HepG2 (cell line): ENCODE results near the gene HSPA1B. TPM values are rescaled to one million over a fixed set of nuclear protein-coding genes. Genes with fewer than 3 reads are reported as not detected.
A peak's percentile ranks its signal among the peaks of the same experiment; 100 is the strongest.

Source experiments
- ATAC-seq: fragments of 200-7000 bp; cut with Tn5 transposase; 3 replicates; pipeline ENCODE4 v1.9.1; 2020; ENCODE audit warnings: mild to moderate bottlenecking, moderate library complexity
- BruUV-seq: library from RNA; stranded (reverse); fragments of 400-500 nt; replicated peaks from 2 replicates; lab custom pipeline; 2021; lab: Mats Ljungman, UMichigan
- CTCF ChIA-PET: fragments of 300-600 bp; formaldehyde crosslinking; extraction: SDS; loops from one replicate; lab custom pipeline; 2021; ENCODE audit warnings: low total read pairs, inconsistent platforms, low intra/inter-chr PET ratio; lab: Yijun Ruan, JAX
- POLR2A ChIA-PET: fragments of 350-600 bp; sonication (Branson Sonifier 250); formaldehyde crosslinking; loops from one replicate; lab custom pipeline; 2020; ENCODE audit warnings: antibody characterized with exemption, inconsistent platforms; lab: Yijun Ruan, JAX
- DNase-seq: peaks from one replicate; pipeline ENCODE4 v3.0.0-alpha.2; 2015; ENCODE audit warnings: low spot score
- FAIRE-seq: peaks from 3 replicates; lab custom pipeline; 2011; peaks lifted over from hg19 to GRCh38; lab: Jason Lieb, UNC
- H2AFZ ChIP-seq: one replicate; pipeline ENCODE4 v1.6.1; 2011; ENCODE audit warnings: low read length, inconsistent platforms
- H3K27ac ChIP-seq: fragments of 300-600 bp; 3 replicates; pipeline ENCODE4 v1.8.0; 2011; ENCODE audit warnings: mixed run types, mild to moderate bottlenecking, mixed read lengths, low read length, inconsistent platforms; ENCODE audit not compliant: insufficient read depth; ENCODE audit errors: extremely low read length
- H3K27me3 ChIP-seq, 2 experiments: fragments of 200-600 bp in 1 of 2; 2 replicates in 1 of 2; 3 replicates in 1 of 2; pipeline versions ENCODE4 v1.6.0 to v1.8.0; 2011; ENCODE audit warnings: low read length in 2 of 2, mild to moderate bottlenecking in 2 of 2, moderate library complexity in 2 of 2, inconsistent platforms in 1 of 2; ENCODE audit not compliant: insufficient read depth in 2 of 2, control insufficient read depth in 1 of 2
- H3K36me3 ChIP-seq, 2 experiments: fragments of 200-600 bp in 1 of 2; replicated peaks in 1 of 2; 2 replicates in 1 of 2; 3 replicates in 1 of 2; pipeline versions ENCODE4 v1.5.1 to v1.8.0; 2011; ENCODE audit warnings: low read length in 2 of 2, inconsistent platforms in 1 of 2; ENCODE audit not compliant: insufficient read depth in 2 of 2, control insufficient read depth in 1 of 2
- H3K4me1 ChIP-seq: 2 replicates; pipeline ENCODE4 v1.5.1; 2012; ENCODE audit warnings: low read length, inconsistent platforms; ENCODE audit not compliant: insufficient read depth
- H3K4me2 ChIP-seq: 2 replicates; pipeline ENCODE4 v1.6.0; 2011; ENCODE audit warnings: low read depth, low read length, inconsistent platforms
- H3K4me3 ChIP-seq, 3 experiments: fragments of 200-600 bp in 1 of 3; sonication (generic), shearing (Covaris generic) in 1 of 3; replicated peaks in 1 of 3; 2 replicates each; pipeline ENCODE4 v1.5.1; 2011 to 2016; ENCODE audit warnings: low read length in 3 of 3, inconsistent platforms in 2 of 3, low read depth in 2 of 3, mild to moderate bottlenecking in 2 of 3, control low read depth in 1 of 3, mixed read lengths in 1 of 3; ENCODE audit not compliant: insufficient read depth in 1 of 3
- H3K79me2 ChIP-seq: one replicate; pipeline ENCODE4 v1.6.1; 2011; ENCODE audit warnings: low read length, inconsistent platforms; ENCODE audit not compliant: insufficient read depth
- H3K9ac ChIP-seq: 2 replicates; pipeline ENCODE4 v1.6.0; 2011; ENCODE audit warnings: mild to moderate bottlenecking, low read depth, low read length, inconsistent platforms; ENCODE audit not compliant: insufficient read depth
- H3K9me3 ChIP-seq: 2 replicates; pipeline ENCODE4 v1.5.1; 2012; ENCODE audit warnings: mild to moderate bottlenecking, low read length
- H4K20me1 ChIP-seq: 2 replicates; pipeline ENCODE4 v1.6.0; 2011; ENCODE audit warnings: inconsistent platforms, mild to moderate bottlenecking, low read length, moderate library complexity; ENCODE audit not compliant: insufficient read depth
- CAMTA2 ChIP-seq: sonication (generic); formaldehyde crosslinking; IDR thresholded peaks from 2 replicates; pipeline ENCODE4 v1.4.0; 2020; ENCODE audit warnings: mild to moderate bottlenecking, missing genetic modification reagents, borderline replicate concordance
- CBFB ChIP-seq: sonication (generic); formaldehyde crosslinking; IDR thresholded peaks from 2 replicates; pipeline ENCODE4 v1.4.0; 2020; ENCODE audit warnings: missing genetic modification reagents
- DZIP1 ChIP-seq: sonication (generic); formaldehyde crosslinking; IDR thresholded peaks from 2 replicates; pipeline ENCODE4 v1.5.0; 2020; ENCODE audit warnings: mild to moderate bottlenecking, missing genetic modification reagents
- HOXA3 ChIP-seq: sonication (generic); formaldehyde crosslinking; IDR thresholded peaks from 2 replicates; pipeline ENCODE4 v1.5.0; 2020; ENCODE audit warnings: missing genetic modification reagents
- PBX3 ChIP-seq: sonication (generic); formaldehyde crosslinking; IDR thresholded peaks from 2 replicates; pipeline ENCODE4 v1.8.1; 2023; ENCODE audit warnings: missing genetic modification reagents, inconsistent platforms, borderline replicate concordance
- RAD51 ChIP-seq: fragments of 450-650 bp; IDR thresholded peaks from 2 replicates; pipeline ENCODE4 v1.6.1; 2016; ENCODE audit warnings: borderline replicate concordance
- SIX1 ChIP-seq: sonication (generic); formaldehyde crosslinking; IDR thresholded peaks from 2 replicates; pipeline ENCODE4 v1.4.0; 2020; ENCODE audit warnings: missing genetic modification reagents, borderline replicate concordance
- ZFP82 ChIP-seq: sonication (generic); formaldehyde crosslinking; IDR thresholded peaks from 2 replicates; pipeline ENCODE4 v1.5.1; 2020; ENCODE audit warnings: mild to moderate bottlenecking, missing genetic modification reagents, borderline replicate concordance
- ZNF230 ChIP-seq: sonication (generic); formaldehyde crosslinking; IDR thresholded peaks from 2 replicates; pipeline ENCODE4 v1.4.0; 2020; ENCODE audit warnings: mild to moderate bottlenecking, missing genetic modification reagents
- ZNF280B ChIP-seq: sonication (generic); formaldehyde crosslinking; IDR thresholded peaks from 2 replicates; pipeline ENCODE4 v1.5.0; 2020; ENCODE audit warnings: missing genetic modification reagents, mild to moderate bottlenecking, borderline replicate concordance
- ZNF441 ChIP-seq: sonication (generic); formaldehyde crosslinking; IDR thresholded peaks from 2 replicates; pipeline ENCODE4 v1.7.0; 2021; ENCODE audit warnings: missing genetic modification reagents, borderline replicate concordance
- ZNF460 ChIP-seq: sonication (generic); formaldehyde crosslinking; IDR thresholded peaks from 2 replicates; pipeline ENCODE4 v1.5.1; 2020; ENCODE audit warnings: missing genetic modification reagents, mild to moderate bottlenecking, borderline replicate concordance
- ZNF557 ChIP-seq: sonication (generic); formaldehyde crosslinking; IDR thresholded peaks from 2 replicates; pipeline ENCODE4 v1.4.0; 2020; ENCODE audit warnings: missing genetic modification reagents
- ZNF781 ChIP-seq: sonication (generic); formaldehyde crosslinking; IDR thresholded peaks from 2 replicates; pipeline ENCODE4 v1.5.1; 2020; ENCODE audit warnings: borderline replicate concordance, mild to moderate bottlenecking, missing genetic modification reagents; ENCODE audit errors: not compliant biosample characterization
- ZNF891 ChIP-seq: sonication (generic); formaldehyde crosslinking; IDR thresholded peaks from 2 replicates; pipeline ENCODE4 v1.5.0; 2020; ENCODE audit warnings: mild to moderate bottlenecking, missing genetic modification reagents
- WGBS: methylation state at CpG from one replicate; pipeline ENCODE4 v1.1.6; 2017; ENCODE audit warnings: low lambda C conversion rate; 5-methylcytosine and 5-hydroxymethylcytosine counted together
- in situ Hi-C: cut with HindIII; loops from 2 replicates; pipeline ENCODE4 v1.10.0; 2017; ENCODE audit warnings: low pct_unique_long_range_greater_than_20kb; ENCODE audit not compliant: extremely low pct_ligation_motif_present
- intact Hi-C: fragments of 100-400 bp; cut with micrococcal nuclease; formaldehyde crosslinking; loops from one replicate; pipeline ENCODE4 v1.10.0; 2022; ENCODE audit not compliant: unreplicated experiment
- polyA plus RNA-seq, 8 experiments: library from polyadenylated mRNA; depleted of rRNA in 3 of 8; stranded (reverse) in 7 of 8; unstranded in 1 of 8; fragments of >200 nt; fragmentation: Illumina TruSeq in 4 of 8; extraction: Trizol in 4 of 8; gene quantifications; 2 replicates each; pipeline versions ENCODE4 v1.2.1 to v1.2.3, GENCODE V29; 2011 to 2016; ENCODE audit warnings: low read depth in 4 of 8, missing spikeins in 1 of 8, mixed read lengths in 1 of 8; ENCODE audit not compliant: insufficient read depth in 1 of 8
- total RNA-seq, 5 experiments: library from RNA; depleted of rRNA; stranded (reverse); fragments of >200 nt; fragmentation: Illumina TruSeq; extraction: Trizol; gene quantifications; 2 replicates each; pipeline ENCODE4 v1.2.3, GENCODE V29; 2016; ENCODE audit warnings: low read depth in 1 of 5

Gene HSPA1B
- total and polyA plus RNA-seq, 2 of the 13 experiments (the other 11 are each of a cell fraction or from before 2014, with no cell fraction given), result 26.0 to 186 TPM

GRCh38 chr6:31864123-31864562 lies 36.6 kb downstream of the HSPA1B start (continued):
- TF ChIP-seq CAMTA2 (CRISPR knock-in tag), result peak; percentile 11; the same call in 1 of the 2 replicates
- TF ChIP-seq CBFB (CRISPR knock-in tag), result 0 out of 2 replicates have a peak, but pooled peaks have one; percentile 3
- peak; percentile 35; the same call in 1 of the 2 replicates for TF ChIP-seq ZFP82
- TF ChIP-seq ZNF280B, result 0 out of 2 replicates have a peak, but pooled peaks have one; percentile 10
- peak; percentile 63; the same call in 1 of the 2 replicates for TF ChIP-seq ZNF460 (CRISPR knock-in tag)
- TF ChIP-seq ZNF891 (CRISPR knock-in tag), result peak; percentile 24; the same call in 1 of the 2 replicates
- peak; percentile 6; the same call in 1 of the 2 replicates for TF ChIP-seq ZNF441 (CRISPR knock-in tag)

- Histone ChIP-seq H2AFZ (peak overlapping the region; percentile 16), H3K4me3 (peak overlapping the region; percentile 62 to 99 (median 73)), H3K4me2 (peak overlapping the region; percentile 99), H3K4me1 (peaks cover 64% of the 10 kb centered on the region), H3K9ac (peak overlapping the region; percentile 77), H3K27me3 (no peaks in the 10 kb centered on the region; a peak in 1 of 5 replicates), H3K27ac (peak overlapping the region; percentile 92), H4K20me1 (no peaks in the 10 kb centered on the region), H3K9me3 (no peaks in the 10 kb centered on the region), H3K79me2 (peaks cover 34% of the 10 kb centered on the region), H3K36me3 (peaks cover 0 to 14% of the 10 kb centered on the region in 2 experiments; a peak in 4 of 5 replicates)
- ChIA-PET CTCF (no interaction called here), POLR2A (interaction anchor here (0.6 to 5.4 kb wide), 37 partner anchors 8 to 263 kb away, joined by 3 to 264 read pairs (median 6); partner anchors contain the start of genes ATF6B, BAG6, CFB and CLIC1)
- 1% methylated on average over 8 of the region's 8 CpGs for WGBS
- intact Hi-C loops, result loop anchor here (1.0 to 2.0 kb wide), 2 partner anchors 12 to 32 kb away; partner anchors contain the start of gene EHMT2
- FAIRE-seq, result no peak
- no peak for ATAC-seq
- no peak for DNase-seq
- in situ Hi-C loops, result no loop called here
- no TSS peak for BruUV-seq
- TF ChIP-seq ZNF230 (CRISPR knock-in tag) (0 out of 2 replicates have a peak, but pooled peaks have one; percentile 17), PBX3 (no peak), ZNF781 (peak; percentile 18), RAD51 (no peak), DZIP1 (CRISPR knock-in tag) (peak; percentile 51; the same call in 1 of the 2 replicates), ZNF557 (CRISPR knock-in tag) (no peak), HOXA3 (CRISPR knock-in tag) (no peak), SIX1 (CRISPR knock-in tag) (no peak)
Measured at GRCh38 chr6:31864818-31865204, 37.3 kb downstream of the HSPA1B start.
